HCT116 (cell line): ENCODE data around the gene BYSL. TPM values are rescaled to one million over a fixed set of nuclear protein-coding genes. Genes with fewer than 3 reads are reported as not detected.

Experiments
- ATAC-seq: fragments of 200-7000 bp; cut with Tn5 transposase; 2 replicates; pipeline ENCODE4 v1.9.1; 2020; ENCODE audit warnings: mild to moderate bottlenecking, moderate library complexity
- BruUV-seq: library from RNA; stranded (reverse); fragments of 400-500 nt; replicated peaks from 2 replicates; lab custom pipeline; 2021; lab: Mats Ljungman, UMichigan
- CTCF ChIA-PET: fragments of 300-600 bp; sonication (Branson Sonifier 250); formaldehyde crosslinking; loops from one replicate; lab custom pipeline; 2021; ENCODE audit warnings: antibody characterized with exemption; lab: Charles Lee
- POLR2A ChIA-PET: fragments of 300-600, 350-600 bp; sonication (Branson Sonifier 250); formaldehyde crosslinking; loops from one replicate; lab custom pipeline; 2021; ENCODE audit warnings: antibody characterized with exemption; lab: Charles Lee
- RAD21 ChIA-PET, 2 experiments: fragments of 300-600 bp; sonication (Branson Sonifier 250); formaldehyde crosslinking; loops; one replicate each; lab custom pipeline; 2023; ENCODE audit warnings: low total read pairs in 2 of 2; ENCODE audit not compliant: uncharacterized antibody in 2 of 2, unreplicated experiment in 2 of 2, low non-redundant PET in 1 of 2; lab: Charles Lee
- DNase-seq: peaks from one replicate; pipeline ENCODE4 v3.0.0-alpha.2; 2010; ENCODE audit warnings: low read depth, low spot score
- H2AFZ ChIP-seq: fragments of 200-600 bp; shearing (Covaris generic), sonication (generic); 2 replicates; pipeline ENCODE4 v1.6.1; 2017; ENCODE audit warnings: low read depth, mixed run types, mixed read lengths, antibody characterized with exemption, low read length; ENCODE audit not compliant: poor library complexity, severe bottlenecking
- H3K27ac ChIP-seq: 2 replicates; pipeline ENCODE4 v1.5.1; 2012; ENCODE audit warnings: low read depth, low read length
- H3K27me3 ChIP-seq: fragments of 200-600 bp; sonication (generic); 2 replicates; pipeline ENCODE4 v1.6.1; 2016; ENCODE audit warnings: mixed run types, low read length, mixed read lengths; ENCODE audit not compliant: insufficient read depth
- H3K36me3 ChIP-seq, 2 experiments: fragments of 200-500 bp in 1 of 2; fragments of 200-600 bp in 1 of 2; sonication (Bioruptor generic) in 1 of 2; sonication (generic) in 1 of 2; 2 replicates each; pipeline versions ENCODE4 v1.5.1 to v1.6.1; 2014 to 2016; ENCODE audit warnings: low read length in 2 of 2, inconsistent platforms in 1 of 2, mixed read lengths in 1 of 2, mixed run types in 1 of 2; ENCODE audit not compliant: insufficient read depth in 2 of 2, control insufficient read depth in 1 of 2
- H3K4me1 ChIP-seq, 2 experiments: fragments of 200-600 bp in 1 of 2; sonication (generic) in 1 of 2; 2 replicates each; pipeline versions ENCODE4 v1.5.1 to v1.6.1; 2012 to 2017; ENCODE audit warnings: low read length in 2 of 2, inconsistent platforms in 1 of 2, mild to moderate bottlenecking in 1 of 2, mixed read lengths in 1 of 2, mixed run types in 1 of 2, moderate library complexity in 1 of 2; ENCODE audit not compliant: insufficient read depth in 2 of 2, control insufficient read depth in 1 of 2
- H3K4me2 ChIP-seq: fragments of 200-600 bp; sonication (generic); 2 replicates; pipeline ENCODE4 v1.6.1; 2017; ENCODE audit warnings: mixed run types, low read length, mixed read lengths
- H3K4me3 ChIP-seq, 2 experiments: fragments of 200-600 bp in 1 of 2; sonication (generic) in 1 of 2; replicated peaks in 1 of 2; 2 replicates each; pipeline ENCODE4 v1.5.1; 2011 to 2016; ENCODE audit warnings: low read length in 2 of 2, control low read depth in 1 of 2, low read depth in 1 of 2, mild to moderate bottlenecking in 1 of 2, mixed read lengths in 1 of 2, mixed run types in 1 of 2
- H3K79me2 ChIP-seq: fragments of 200-600 bp; sonication (generic); 2 replicates; pipeline ENCODE4 v1.6.1; 2017; ENCODE audit warnings: mild to moderate bottlenecking, mixed run types, low read length, moderate library complexity, mixed read lengths; ENCODE audit not compliant: insufficient read depth
- H3K9ac ChIP-seq: fragments of 200-600 bp; sonication (generic); 2 replicates; pipeline ENCODE4 v1.6.1; 2016; ENCODE audit warnings: low read length, mixed read lengths
- H3K9me2 ChIP-seq: fragments of 200-600 bp; sonication (generic), shearing (Covaris generic); 2 replicates; pipeline ENCODE4 v1.6.1; 2017; ENCODE audit warnings: mixed run types, mild to moderate bottlenecking, moderate library complexity; ENCODE audit not compliant: insufficient read depth
- H3K9me3 ChIP-seq, 2 experiments: fragments of 200-500 bp in 1 of 2; fragments of 200-600 bp in 1 of 2; sonication (Bioruptor generic) in 1 of 2; sonication (generic) in 1 of 2; 2 replicates each; pipeline ENCODE4 v1.6.1; 2014 to 2017; ENCODE audit warnings: low read length in 2 of 2, mixed read lengths in 2 of 2, inconsistent platforms in 1 of 2, low read depth in 1 of 2, mild to moderate bottlenecking in 1 of 2, mixed run types in 1 of 2, moderate library complexity in 1 of 2; ENCODE audit not compliant: control insufficient read depth in 1 of 2, insufficient read depth in 1 of 2
- H4K20me1 ChIP-seq: fragments of 200-600 bp; sonication (generic), shearing (Covaris generic); 2 replicates; pipeline ENCODE4 v1.6.1; 2017; ENCODE audit warnings: mixed run types, mild to moderate bottlenecking, moderate library complexity; ENCODE audit not compliant: insufficient read depth
- ATF3 ChIP-seq: IDR thresholded peaks from 2 replicates; pipeline ENCODE4 v1.6.1; 2012
- CBX3 ChIP-seq: IDR thresholded peaks from 2 replicates; pipeline ENCODE4 v1.6.1; 2012; ENCODE audit warnings: low read depth
- ELF1 ChIP-seq: IDR thresholded peaks from 2 replicates; pipeline ENCODE4 v1.6.1; 2012; ENCODE audit warnings: low read depth, borderline replicate concordance
- FOSL1 ChIP-seq: IDR thresholded peaks from 2 replicates; pipeline ENCODE4 v1.6.1; 2012; ENCODE audit warnings: low read depth
- RAD21 ChIP-seq: IDR thresholded peaks from 2 replicates; pipeline ENCODE4 v1.6.1; 2012; ENCODE audit warnings: low read depth, mild to moderate bottlenecking
- SIN3A ChIP-seq: IDR thresholded peaks from 2 replicates; pipeline ENCODE4 v1.6.1; 2012; ENCODE audit warnings: low read depth
- ZFX ChIP-seq: fragments of 450-650 bp; IDR thresholded peaks from 2 replicates; pipeline ENCODE4 v1.6.1; 2017
- intact Hi-C: fragments of 100-400 bp; cut with micrococcal nuclease; formaldehyde crosslinking; loops from 2 replicates; pipeline ENCODE4 v1.10.0; 2022
- total RNA-seq: library from RNA; stranded (reverse); gene quantifications from one replicate; pipeline ENCODE4 v1.2.1, GENCODE V29; 2021; ENCODE audit not compliant: unreplicated experiment
- TF ChIP-seq, protein P1 (sequence below), 3 experiments: fragments of 200-600 bp in 1 of 3; sonication (generic) in 1 of 3; IDR thresholded peaks in 2 of 3; conservative IDR thresholded peaks in 1 of 3; 2 replicates each; pipeline ENCODE4 v1.5.1; 2012 to 2017; ENCODE audit warnings: low read depth in 2 of 3, low read length in 2 of 3, antibody characterized with exemption in 1 of 3, borderline replicate concordance in 1 of 3, control low read depth in 1 of 3, mild to moderate bottlenecking in 1 of 3, mixed read lengths in 1 of 3, mixed run types in 1 of 3, moderate library complexity in 1 of 3; ENCODE audit not compliant: insufficient read depth in 1 of 3

Gene BYSL
- total RNA-seq, 1 experiment from 2014 or later = 55.7 TPM

- Histone ChIP-seq H2AFZ (no peak overlapping the region), H3K4me3 (no peak overlapping the region), H3K27me3 (no peaks in the 10 kb centered on the region), H3K79me2 (no peaks in the 10 kb centered on the region), H3K9ac (no peak overlapping the region), H3K4me2 (no peak overlapping the region), H3K4me1 (no peaks in the 10 kb centered on the region), H3K27ac (no peak overlapping the region), H3K9me3 (no peaks in the 10 kb centered on the region), H3K9me2 (no peaks in the 10 kb centered on the region), H3K36me3 (no peaks in the 10 kb centered on the region), H4K20me1 (no peaks in the 10 kb centered on the region)
- no peak for ATAC-seq
- ChIA-PET POLR2A (no interaction called here), RAD21 (no interaction called here), CTCF (no interaction called here)
- intact Hi-C loops = no loop called here
- no peak for DNase-seq
- no peak for TF ChIP-seq ATF3
- TF ChIP-seq CBX3 = no peak
- TF ChIP-seq, protein P1, sequence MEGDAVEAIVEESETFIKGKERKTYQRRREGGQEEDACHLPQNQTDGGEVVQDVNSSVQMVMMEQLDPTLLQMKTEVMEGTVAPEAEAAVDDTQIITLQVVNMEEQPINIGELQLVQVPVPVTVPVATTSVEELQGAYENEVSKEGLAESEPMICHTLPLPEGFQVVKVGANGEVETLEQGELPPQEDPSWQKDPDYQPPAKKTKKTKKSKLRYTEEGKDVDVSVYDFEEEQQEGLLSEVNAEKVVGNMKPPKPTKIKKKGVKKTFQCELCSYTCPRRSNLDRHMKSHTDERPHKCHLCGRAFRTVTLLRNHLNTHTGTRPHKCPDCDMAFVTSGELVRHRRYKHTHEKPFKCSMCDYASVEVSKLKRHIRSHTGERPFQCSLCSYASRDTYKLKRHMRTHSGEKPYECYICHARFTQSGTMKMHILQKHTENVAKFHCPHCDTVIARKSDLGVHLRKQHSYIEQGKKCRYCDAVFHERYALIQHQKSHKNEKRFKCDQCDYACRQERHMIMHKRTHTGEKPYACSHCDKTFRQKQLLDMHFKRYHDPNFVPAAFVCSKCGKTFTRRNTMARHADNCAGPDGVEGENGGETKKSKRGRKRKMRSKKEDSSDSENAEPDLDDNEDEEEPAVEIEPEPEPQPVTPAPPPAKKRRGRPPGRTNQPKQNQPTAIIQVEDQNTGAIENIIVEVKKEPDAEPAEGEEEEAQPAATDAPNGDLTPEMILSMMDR (IDR thresholded peaks at IDR 0.05 in 2 of 3, conservative IDR thresholded peaks at IDR 0.05 in 1 of 3; ENCODE audit: borderline replicate concordance in 1 of 3, insufficient read depth in 1 of 3, low read depth in 2 of 3, low read length in 2 of 3) = no peak
- no peak for TF ChIP-seq SIN3A
- no TSS peak for BruUV-seq
Measured at GRCh38 chr6:41884957-41885356, 36.3 kb upstream of the BYSL start.

DNA sequence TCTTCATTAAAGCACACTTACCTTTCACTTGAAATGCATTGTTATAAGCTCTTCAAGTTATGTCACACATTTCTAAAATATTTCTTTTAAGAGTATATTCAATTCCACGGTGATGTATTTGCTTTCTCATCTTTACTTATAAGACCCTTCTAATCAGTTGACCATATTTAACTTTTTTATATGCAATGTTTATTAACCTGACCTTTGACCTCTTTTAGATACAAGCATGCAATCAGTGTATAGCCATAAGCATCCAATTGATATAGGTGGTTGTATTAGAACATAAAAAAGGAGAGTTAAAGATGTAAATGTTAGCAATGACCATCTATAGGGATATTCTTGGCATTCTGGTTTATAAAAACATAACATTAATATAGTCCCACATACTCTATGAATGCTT lies 35.4 kb upstream of the BYSL start:
- Histone ChIP-seq H2AFZ (no peak overlapping the region), H3K4me2 (no peak overlapping the region), H3K9me2 (no peaks in the 10 kb centered on the region), H3K4me1 (no peaks in the 10 kb centered on the region), H3K36me3 (no peaks in the 10 kb centered on the region), H3K27ac (no peak overlapping the region), H3K9ac (no peak overlapping the region), H3K27me3 (no peaks in the 10 kb centered on the region), H3K9me3 (no peaks in the 10 kb centered on the region), H3K79me2 (no peaks in the 10 kb centered on the region), H3K4me3 (no peak overlapping the region), H4K20me1 (no peaks in the 10 kb centered on the region)
- RAD21 ChIA-PET = no interaction called here
- DNase-seq (no peak), ATAC-seq (no peak)
- POLR2A ChIA-PET = no interaction called here
- no peak for TF ChIP-seq ZFX
- no peak for TF ChIP-seq RAD21
- TF ChIP-seq FOSL1 = no peak
- TF ChIP-seq ELF1 = no peak
- CTCF ChIA-PET = interaction anchor here (1.5 kb wide), 1 partner anchor 35 kb away, joined by 3 read pairs; the partner anchor contains the start of genes BYSL and MED20
- no TSS peak for BruUV-seq
- intact Hi-C loops = no loop called here
